NCI-H69 (cell line): ENCODE measurements around the gene PC.

ENCODE experiments used
- DNase-seq: peaks from one replicate; lab custom pipeline; 2025; lab: John Stamatoyannopoulos, UW

PC gene

GRCh38 chr11:66909181-66909580 lies 49.0 kb downstream of the PC start:
- no peak for DNase-seq

GRCh38 chr11:66907751-66908630 lies 50.2 kb downstream of the PC start:
- DNase-seq: no peak

GRCh38 chr11:66906061-66906733 lies 52.0 kb downstream of the PC start:
- no peak for DNase-seq

GRCh38 chr11:66905631-66906030 lies 52.6 kb downstream of the PC start:
- DNase-seq: no peak

- no peak for DNase-seq
Observed at GRCh38 chr11:66904981-66905521, 53.1 kb downstream of the PC start.

- DNase-seq: no peak
Observed at GRCh38 chr11:66904561-66904960, 53.6 kb downstream of the PC start.

- peak; percentile 27 for DNase-seq
Observed at GRCh38 chr11:66904055-66904454, 54.1 kb downstream of the PC start.

GRCh38 chr11:66902486-66903177 lies 55.6 kb downstream of the PC start:
- DNase-seq: peak; percentile 39

- DNase-seq: no peak
Observed at GRCh38 chr11:66901964-66902390, 56.2 kb downstream of the PC start.

- no peak for DNase-seq
Observed at GRCh38 chr11:66894141-66894540, 64.0 kb downstream of the PC start.

GRCh38 chr11:66892911-66893310 lies 65.3 kb downstream of the PC start:
- DNase-seq: no peak

GRCh38 chr11:66891851-66892660 lies 66.1 kb downstream of the PC start:
- peak; percentile 39 for DNase-seq

GRCh38 chr11:66889960-66890359 lies 68.2 kb downstream of the PC start:
- DNase-seq: no peak

GRCh38 chr11:66888282-66888681 lies 69.9 kb downstream of the PC start:
- DNase-seq: no peak

- no peak for DNase-seq
Observed at GRCh38 chr11:66887526-66887925, 70.7 kb downstream of the PC start.

- DNase-seq: no peak
Observed at GRCh38 chr11:66886671-66887221, 71.4 kb downstream of the PC start.

GRCh38 chr11:66885950-66886440 lies 72.2 kb downstream of the PC start:
- DNase-seq: no peak

GRCh38 chr11:66885469-66885868 lies 72.7 kb downstream of the PC start:
- no peak for DNase-seq

- DNase-seq: no peak
Observed at GRCh38 chr11:66884443-66884842, 73.7 kb downstream of the PC start.

- peak; percentile 93 for DNase-seq
Observed at GRCh38 chr11:66883016-66883965, 74.9 kb downstream of the PC start.
